Measurements from ENCODE around the gene PTPRM. TPM values are rescaled to one million over a fixed set of nuclear protein-coding genes. Genes with fewer than 3 reads are reported as not detected.

PTPRM gene
- total and polyA plus RNA-seq, 7 donors = 3.9 to 151 (median 62.8) TPM

DNA sequence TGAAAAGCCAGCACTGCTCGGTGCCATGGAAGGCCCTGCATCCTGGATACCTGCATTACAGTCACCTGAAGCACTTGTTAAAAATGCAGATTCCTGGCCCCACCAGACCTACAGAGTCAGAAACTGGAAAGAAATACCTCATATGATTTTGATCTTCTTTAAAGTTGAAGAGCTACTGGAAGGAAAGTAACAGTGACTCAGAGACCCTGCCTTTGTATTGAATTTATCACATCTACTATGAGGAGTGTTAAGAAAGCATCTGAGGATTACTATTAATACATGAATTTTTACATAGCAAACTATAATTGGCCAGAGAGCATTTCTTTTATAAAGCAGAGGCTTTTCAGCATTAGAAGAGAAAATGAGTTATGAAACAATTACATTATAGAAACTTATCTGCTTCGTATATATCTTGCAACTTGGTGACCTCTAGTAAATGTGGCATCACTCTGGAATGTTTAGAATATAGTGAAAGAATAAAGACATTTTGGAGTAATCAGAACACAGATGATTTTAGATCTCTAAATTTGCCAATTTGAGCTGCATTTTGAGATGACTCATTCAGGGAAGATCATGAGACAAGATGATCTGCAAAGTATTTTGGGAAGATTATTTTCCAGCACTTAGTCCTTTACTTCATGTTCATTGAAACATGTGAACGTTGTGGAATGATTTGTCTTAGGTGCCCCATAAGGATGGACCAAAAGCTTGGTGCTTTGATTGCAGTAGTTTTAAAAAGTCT lies 12.2 kb downstream of the PTPRM start:
- no peaks in the 10 kb centered on the region for H3K27me3 ChIP-seq
- intact Hi-C loops (cut with DNase I) = loop anchor here (10.0 kb wide), 1 partner anchor 315 kb away; no protein-coding TSS in a partner anchor
- 84 to 89% methylated on average over 3 of the region's 3 CpGs for WGBS, 2 donors
- H3K9me3 ChIP-seq = no peaks in the 10 kb centered on the region
- H3K36me3 ChIP-seq = no peaks in the 10 kb centered on the region
- no peak overlapping the region for H3K4me3 ChIP-seq
- peaks cover 0 to 44% (median 31%) of the 10 kb centered on the region in 4 donors for H3K4me1 ChIP-seq
- H3K27ac ChIP-seq = no peak overlapping the region
- DNase-seq = no peak
- TF ChIP-seq POLR2AphosphoS5 (IDR thresholded peaks at IDR 0.05) = no peak
- no peak for TF ChIP-seq EP300 (IDR thresholded peaks at IDR 0.05)
- TF ChIP-seq, protein P1, sequence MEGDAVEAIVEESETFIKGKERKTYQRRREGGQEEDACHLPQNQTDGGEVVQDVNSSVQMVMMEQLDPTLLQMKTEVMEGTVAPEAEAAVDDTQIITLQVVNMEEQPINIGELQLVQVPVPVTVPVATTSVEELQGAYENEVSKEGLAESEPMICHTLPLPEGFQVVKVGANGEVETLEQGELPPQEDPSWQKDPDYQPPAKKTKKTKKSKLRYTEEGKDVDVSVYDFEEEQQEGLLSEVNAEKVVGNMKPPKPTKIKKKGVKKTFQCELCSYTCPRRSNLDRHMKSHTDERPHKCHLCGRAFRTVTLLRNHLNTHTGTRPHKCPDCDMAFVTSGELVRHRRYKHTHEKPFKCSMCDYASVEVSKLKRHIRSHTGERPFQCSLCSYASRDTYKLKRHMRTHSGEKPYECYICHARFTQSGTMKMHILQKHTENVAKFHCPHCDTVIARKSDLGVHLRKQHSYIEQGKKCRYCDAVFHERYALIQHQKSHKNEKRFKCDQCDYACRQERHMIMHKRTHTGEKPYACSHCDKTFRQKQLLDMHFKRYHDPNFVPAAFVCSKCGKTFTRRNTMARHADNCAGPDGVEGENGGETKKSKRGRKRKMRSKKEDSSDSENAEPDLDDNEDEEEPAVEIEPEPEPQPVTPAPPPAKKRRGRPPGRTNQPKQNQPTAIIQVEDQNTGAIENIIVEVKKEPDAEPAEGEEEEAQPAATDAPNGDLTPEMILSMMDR (IDR thresholded peaks at IDR 0.05) = no peak
- no peak for TF ChIP-seq POLR2A (IDR thresholded peaks at IDR 0.05)

DNA sequence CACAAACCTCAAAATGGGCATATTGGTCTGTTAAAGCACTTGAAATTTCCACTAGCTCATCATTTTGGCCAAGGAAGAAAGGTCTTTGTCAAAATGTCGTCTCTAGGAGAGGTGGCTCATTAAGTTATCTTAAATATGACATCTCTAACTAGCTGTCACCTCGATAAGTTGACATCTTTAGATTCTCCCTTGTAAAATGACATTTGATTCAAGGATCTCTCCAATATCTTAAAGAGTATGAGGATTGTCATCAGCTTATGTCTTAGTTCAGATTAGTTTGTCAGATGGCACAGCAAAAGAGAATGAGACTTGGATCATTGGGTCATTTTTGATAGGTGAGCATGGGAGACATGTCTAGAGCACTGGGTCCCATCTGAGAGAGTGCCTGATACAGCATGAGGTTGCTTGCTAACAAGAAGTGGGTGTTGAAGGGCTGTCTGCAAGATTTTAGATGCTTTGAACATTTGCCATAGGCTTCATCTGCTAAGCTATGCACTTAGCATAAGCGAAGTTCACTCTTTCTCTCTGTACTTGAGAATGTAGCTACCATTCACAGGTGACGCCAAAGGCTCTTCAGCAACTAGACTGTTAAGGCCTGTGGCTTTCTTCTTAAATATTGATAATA lies 12.9 kb downstream of the PTPRM start:
- TF ChIP-seq POLR2AphosphoS5 (IDR thresholded peaks at IDR 0.05) = no peak
- whole genome bisulfite sequencing, 2 donors = 88% methylated on average over 4 of the region's 4 CpGs
- H3K27me3 ChIP-seq = no peaks in the 10 kb centered on the region
- intact Hi-C loops (cut with DNase I) = loop anchor here (10.0 kb wide), 1 partner anchor 315 kb away; no protein-coding TSS in a partner anchor
- no peak for DNase-seq
- no peak overlapping the region for H3K4me3 ChIP-seq
- no peaks in the 10 kb centered on the region for H3K36me3 ChIP-seq
- H3K27ac ChIP-seq = no peak overlapping the region
- H3K9me3 ChIP-seq = no peaks in the 10 kb centered on the region
- H3K4me1 ChIP-seq = peaks cover 0 to 51% (median 37%) of the 10 kb centered on the region in 4 donors

DNA sequence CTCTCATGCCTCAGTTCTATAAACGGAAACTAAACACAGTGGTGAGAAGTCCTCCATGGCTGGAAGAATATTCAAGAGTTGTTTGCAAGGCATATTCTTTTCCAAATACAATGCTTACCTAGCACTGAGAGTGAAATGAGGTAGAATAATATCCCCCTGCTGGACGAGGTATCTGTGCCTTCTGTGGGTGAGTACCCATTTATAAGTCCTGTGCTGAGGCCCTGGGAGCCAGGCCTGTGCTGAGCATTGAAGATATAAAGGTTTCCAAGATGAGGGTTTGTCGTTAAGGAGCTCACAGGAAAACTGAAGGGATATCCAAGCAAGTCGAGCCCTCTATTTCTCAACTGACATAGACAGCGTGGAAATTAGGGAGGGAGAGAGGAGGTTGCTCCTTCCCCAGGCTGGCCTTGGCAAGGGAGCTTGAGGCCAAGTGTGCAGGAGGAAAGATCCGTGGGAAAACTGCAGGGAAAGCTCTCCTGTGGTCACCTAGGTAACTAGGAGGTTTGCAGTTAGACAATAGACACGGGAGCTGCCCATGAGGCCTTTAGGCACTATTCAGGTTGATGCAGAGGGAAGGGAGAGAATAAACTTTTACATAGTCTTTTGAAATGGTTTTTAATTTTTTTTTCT lies 17.6 kb downstream of the PTPRM start:
- H3K27ac ChIP-seq = peak overlapping the region in 2 of 4 donors; percentile 10 to 18
- peaks cover 0 to 36% (median 30%) of the 10 kb centered on the region in 4 donors for H3K4me1 ChIP-seq
- H3K4me3 ChIP-seq = no peak overlapping the region
- no peaks in the 10 kb centered on the region for H3K27me3 ChIP-seq
- H3K9me3 ChIP-seq = no peaks in the 10 kb centered on the region
- TF ChIP-seq, protein P1 (IDR thresholded peaks at IDR 0.05) = no peak
- TF ChIP-seq EP300 (IDR thresholded peaks at IDR 0.05) = no peak
- TF ChIP-seq POLR2AphosphoS5 (IDR thresholded peaks at IDR 0.05) = no peak
- TF ChIP-seq POLR2A (IDR thresholded peaks at IDR 0.05) = no peak
- no peak for DNase-seq
- H3K36me3 ChIP-seq = no peaks in the 10 kb centered on the region
- 72 to 76% methylated on average over 7 of the region's 7 CpGs for WGBS, 2 donors
- intact Hi-C loops (cut with DNase I) = no loop called here

DNA sequence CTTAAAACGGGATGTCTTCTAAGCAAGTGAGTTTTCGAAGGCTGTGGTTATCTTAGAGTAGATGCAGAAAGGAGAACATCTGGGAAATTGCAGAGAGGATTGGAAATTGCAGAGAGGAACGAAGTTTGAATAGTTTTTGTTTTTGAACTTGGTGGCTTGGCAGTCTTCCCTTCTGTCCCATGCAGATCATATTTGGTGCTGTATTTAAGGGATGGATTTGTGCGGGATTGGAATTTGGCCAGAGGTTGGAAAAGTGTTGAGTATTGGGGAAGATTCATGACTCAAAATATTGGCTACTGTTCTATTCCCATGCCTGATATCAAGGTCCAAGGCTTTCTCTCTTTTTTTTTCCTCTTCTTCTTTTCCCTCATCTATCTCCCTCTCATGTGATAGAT lies 18.2 kb downstream of the PTPRM start:
- Histone ChIP-seq H3K9me3 (no peaks in the 10 kb centered on the region), H3K27me3 (no peaks in the 10 kb centered on the region), H3K4me1 (peaks cover 0 to 34% (median 27%) of the 10 kb centered on the region in 4 donors), H3K27ac (peak overlapping the region in 2 of 4 donors; percentile 10 to 18), H3K36me3 (no peaks in the 10 kb centered on the region), H3K4me3 (no peak overlapping the region)
- no peak for DNase-seq
- no peak for TF ChIP-seq EP300 (IDR thresholded peaks at IDR 0.05)
- no peak for TF ChIP-seq POLR2A (IDR thresholded peaks at IDR 0.05)
- no peak for TF ChIP-seq POLR2AphosphoS5 (IDR thresholded peaks at IDR 0.05)
- 68 to 81% methylated on average over 4 of the region's 4 CpGs for WGBS, 2 donors
- intact Hi-C loops (cut with DNase I) = no loop called here

DNA sequence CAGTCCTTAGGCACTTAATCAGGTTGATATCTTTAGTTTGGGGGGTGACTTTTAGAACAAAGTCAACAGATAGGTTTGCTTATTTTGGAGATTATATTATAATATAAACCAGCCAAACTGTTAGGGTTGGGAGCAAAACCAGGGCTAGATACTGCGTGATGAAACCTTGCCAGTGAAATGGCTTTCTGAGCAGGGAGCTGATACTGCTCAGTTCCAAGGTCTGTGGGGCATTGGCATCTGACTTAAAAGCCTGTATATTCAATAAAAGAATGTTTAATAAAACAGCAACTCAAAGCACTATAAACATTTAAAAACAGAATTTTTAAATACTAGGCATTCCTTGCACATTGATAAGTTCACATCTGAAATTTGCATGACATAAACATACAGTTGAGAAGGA lies 19.3 kb downstream of the PTPRM start:
- TF ChIP-seq POLR2A (IDR thresholded peaks at IDR 0.05) (no peak), EP300 (IDR thresholded peaks at IDR 0.05) (no peak), POLR2AphosphoS5 (IDR thresholded peaks at IDR 0.05) (no peak)
- TF ChIP-seq, protein P1 (IDR thresholded peaks at IDR 0.05) = no peak
- no peak overlapping the region for H3K4me3 ChIP-seq
- 84 to 85% methylated on average over 1 of the region's 1 CpG for WGBS, 2 donors
- no peak for DNase-seq
- H3K27ac ChIP-seq = no peak overlapping the region
- H3K36me3 ChIP-seq = no peaks in the 10 kb centered on the region
- H3K9me3 ChIP-seq = no peaks in the 10 kb centered on the region
- intact Hi-C loops (cut with DNase I) = no loop called here
- H3K27me3 ChIP-seq = no peaks in the 10 kb centered on the region
- peaks cover 0 to 36% (median 27%) of the 10 kb centered on the region in 4 donors for H3K4me1 ChIP-seq

Data from sigmoid colon (tissue), 7 donors.